RWPE2 (cell line): ENCODE measurements around the gene DLGAP3.

Experiments used
- ATAC-seq: fragments of 200-7000 bp; cut with Tn5 transposase; 3 replicates; pipeline ENCODE4 v1.9.1; 2021; ENCODE audit warnings: low read depth
- DNase-seq: peaks from one replicate; pipeline ENCODE4 v3.0.0-alpha.2; 2020; ENCODE audit warnings: low spot score
- H3K27ac ChIP-seq: fragments of 450-650 bp; 2 replicates; pipeline ENCODE4 v1.5.1; 2017; ENCODE audit warnings: mild to moderate bottlenecking; ENCODE audit not compliant: poor library complexity, severe bottlenecking
- H3K27me3 ChIP-seq: fragments of 250-450 bp; sonication (Bioruptor Pico); 2 replicates; pipeline ENCODE4 v1.5.1; 2021; ENCODE audit warnings: mild to moderate bottlenecking, moderate library complexity; ENCODE audit not compliant: insufficient read depth, poor library complexity, severe bottlenecking
- H3K36me3 ChIP-seq: fragments of 250-450 bp; sonication (Bioruptor Pico); 2 replicates; pipeline ENCODE4 v1.5.1; 2020; ENCODE audit warnings: low read depth, mild to moderate bottlenecking, moderate library complexity
- H3K4me1 ChIP-seq: fragments of 250-450 bp; sonication (Bioruptor Pico); 2 replicates; pipeline ENCODE4 v1.5.1; 2021; ENCODE audit warnings: mild to moderate bottlenecking, moderate library complexity; ENCODE audit not compliant: insufficient read depth, poor library complexity, severe bottlenecking
- H3K4me3 ChIP-seq: fragments of 250-450 bp; sonication (Bioruptor Pico); 2 replicates; pipeline ENCODE4 v1.5.1; 2021; ENCODE audit warnings: mild to moderate bottlenecking, moderate library complexity; ENCODE audit not compliant: severe bottlenecking
- H3K9me3 ChIP-seq: fragments of 250-450 bp; sonication (Bioruptor Pico); 2 replicates; pipeline ENCODE4 v1.5.1; 2021; ENCODE audit warnings: mild to moderate bottlenecking, moderate library complexity; ENCODE audit not compliant: severe bottlenecking
- TF ChIP-seq, protein P1 (sequence below): fragments of 450-650 bp; IDR thresholded peaks from one replicate; pipeline ENCODE4 v1.5.1; 2017; ENCODE audit warnings: mild to moderate bottlenecking, moderate library complexity; ENCODE audit not compliant: poor library complexity, severe bottlenecking

The DLGAP3 gene

DNA sequence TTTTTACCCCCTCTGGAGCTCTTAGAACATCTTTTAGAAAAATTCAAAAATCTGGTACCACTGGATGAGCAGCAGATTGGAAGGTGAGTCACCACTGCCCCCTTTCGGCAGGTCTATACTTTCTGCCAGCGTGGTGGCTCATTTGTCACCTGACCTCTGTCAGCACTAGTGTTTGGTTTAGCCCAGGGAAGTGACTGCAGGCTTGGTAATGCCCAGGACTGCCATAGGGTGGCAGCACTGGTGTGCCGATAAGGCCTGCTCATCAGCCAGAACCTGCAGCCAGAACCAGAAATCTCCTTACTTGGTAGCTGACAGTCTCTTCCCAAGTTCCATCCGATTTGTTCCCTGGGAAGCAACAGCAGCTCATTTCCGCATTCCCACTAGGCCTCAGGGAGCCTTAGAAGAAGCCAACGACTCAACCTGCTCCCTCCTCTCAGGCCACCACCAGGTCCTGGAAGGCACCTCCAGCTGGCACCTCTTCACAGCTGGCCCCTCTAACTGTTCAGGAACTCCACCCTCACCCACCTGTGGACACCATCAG lies 76.7 kb downstream of the DLGAP3 start:
- peak; percentile 80 for DNase-seq
- Histone ChIP-seq H3K9me3 (no peaks in the 10 kb centered on the region), H3K36me3 (peaks cover 55% of the 10 kb centered on the region), H3K4me3 (no peak overlapping the region), H3K27me3 (no peaks in the 10 kb centered on the region), H3K4me1 (peaks cover 7% of the 10 kb centered on the region), H3K27ac (no peak overlapping the region)
- peak; percentile 97 for ATAC-seq
- TF ChIP-seq, protein P1, sequence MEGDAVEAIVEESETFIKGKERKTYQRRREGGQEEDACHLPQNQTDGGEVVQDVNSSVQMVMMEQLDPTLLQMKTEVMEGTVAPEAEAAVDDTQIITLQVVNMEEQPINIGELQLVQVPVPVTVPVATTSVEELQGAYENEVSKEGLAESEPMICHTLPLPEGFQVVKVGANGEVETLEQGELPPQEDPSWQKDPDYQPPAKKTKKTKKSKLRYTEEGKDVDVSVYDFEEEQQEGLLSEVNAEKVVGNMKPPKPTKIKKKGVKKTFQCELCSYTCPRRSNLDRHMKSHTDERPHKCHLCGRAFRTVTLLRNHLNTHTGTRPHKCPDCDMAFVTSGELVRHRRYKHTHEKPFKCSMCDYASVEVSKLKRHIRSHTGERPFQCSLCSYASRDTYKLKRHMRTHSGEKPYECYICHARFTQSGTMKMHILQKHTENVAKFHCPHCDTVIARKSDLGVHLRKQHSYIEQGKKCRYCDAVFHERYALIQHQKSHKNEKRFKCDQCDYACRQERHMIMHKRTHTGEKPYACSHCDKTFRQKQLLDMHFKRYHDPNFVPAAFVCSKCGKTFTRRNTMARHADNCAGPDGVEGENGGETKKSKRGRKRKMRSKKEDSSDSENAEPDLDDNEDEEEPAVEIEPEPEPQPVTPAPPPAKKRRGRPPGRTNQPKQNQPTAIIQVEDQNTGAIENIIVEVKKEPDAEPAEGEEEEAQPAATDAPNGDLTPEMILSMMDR, result peak; percentile 94

DNA sequence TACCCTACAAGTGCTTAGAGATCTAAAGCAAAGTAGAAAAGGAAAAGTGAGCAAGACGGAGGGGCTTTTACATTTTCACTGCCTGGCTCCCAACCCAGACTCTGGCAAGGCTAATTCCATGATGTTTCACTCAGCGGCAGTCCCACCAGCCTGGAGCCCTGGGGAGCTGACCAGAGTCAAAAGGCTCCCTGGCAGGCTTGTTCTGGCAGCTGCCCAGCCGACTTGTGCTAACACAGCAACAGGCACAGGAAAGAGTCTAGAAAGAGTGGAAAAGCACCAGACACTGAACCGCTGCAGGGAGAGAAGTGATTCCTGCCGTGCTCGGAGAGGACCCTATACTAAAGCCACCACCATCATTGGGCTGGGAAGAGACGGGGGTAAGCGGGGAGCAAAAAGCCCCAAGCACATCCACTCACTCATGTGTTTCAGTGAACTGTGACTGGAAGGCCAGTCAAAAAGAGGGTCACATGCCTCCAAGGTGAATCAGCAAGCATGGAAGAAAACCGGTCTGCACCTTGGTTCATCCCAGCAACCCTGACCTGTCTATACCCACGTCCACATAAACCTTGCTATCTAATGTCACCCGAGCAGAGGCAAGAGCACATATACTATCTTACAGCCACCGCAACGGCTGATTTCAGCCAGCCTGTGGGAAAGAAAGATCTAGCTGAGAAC lies 77.9 kb downstream of the DLGAP3 start:
- DNase-seq, result no peak
- Histone ChIP-seq H3K4me1 (peaks cover 7% of the 10 kb centered on the region), H3K27ac (peak overlapping the region; percentile 5), H3K36me3 (peaks cover 53% of the 10 kb centered on the region), H3K27me3 (no peaks in the 10 kb centered on the region), H3K9me3 (no peaks in the 10 kb centered on the region), H3K4me3 (no peak overlapping the region)
- ATAC-seq, result peak; percentile 30; the same call in 1 of the 3 replicates
- TF ChIP-seq, protein P1, result no peak

DNA sequence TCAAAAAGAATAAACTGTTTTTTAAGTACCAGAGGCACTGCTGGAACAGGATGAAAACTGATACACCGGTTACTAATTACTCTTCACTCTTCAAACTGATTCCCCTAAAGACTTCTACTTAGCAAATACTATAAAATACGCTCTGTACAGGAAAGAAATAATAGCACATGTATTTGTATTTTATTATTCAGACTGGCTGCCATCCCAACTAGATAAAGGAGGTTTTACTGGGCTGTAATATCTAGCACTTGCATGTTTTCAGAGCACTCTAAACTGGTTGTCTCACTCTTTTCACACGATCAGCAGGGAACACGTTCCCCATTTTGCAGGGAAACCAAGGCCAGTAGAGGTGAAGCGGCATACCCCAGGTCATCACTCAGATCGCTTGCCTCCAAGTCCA lies 79.1 kb downstream of the DLGAP3 start:
- no peaks in the 10 kb centered on the region for H3K27me3 ChIP-seq
- TF ChIP-seq, protein P1, result no peak
- no peak overlapping the region for H3K4me3 ChIP-seq
- ATAC-seq, result no peak
- H3K9me3 ChIP-seq, result no peaks in the 10 kb centered on the region
- H3K27ac ChIP-seq, result no peak overlapping the region
- peaks cover 7% of the 10 kb centered on the region for H3K4me1 ChIP-seq
- peaks cover 41% of the 10 kb centered on the region for H3K36me3 ChIP-seq
- DNase-seq, result no peak

DNA sequence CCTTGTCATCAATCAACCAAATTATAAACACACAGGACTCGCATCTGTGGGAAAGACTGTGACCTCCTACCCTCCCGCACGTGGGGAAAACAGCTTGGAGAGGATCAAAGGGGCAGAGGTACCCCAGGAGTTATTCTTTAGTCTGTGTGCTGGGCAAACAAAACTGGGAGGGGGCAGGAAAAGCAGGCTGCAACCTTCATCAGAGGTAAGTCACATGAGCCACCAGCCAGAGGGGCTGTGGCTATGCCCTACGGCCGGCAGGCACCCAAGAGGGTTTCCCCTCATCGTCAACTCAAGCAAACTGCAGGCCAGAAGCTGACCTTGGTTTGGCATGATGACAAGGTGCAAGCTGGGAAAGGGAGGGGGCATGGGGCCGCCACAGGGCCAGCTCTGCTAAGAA lies 82.4 kb downstream of the DLGAP3 start:
- DNase-seq (no peak), ATAC-seq (no peak)
- Histone ChIP-seq H3K9me3 (no peaks in the 10 kb centered on the region), H3K27ac (no peak overlapping the region), H3K4me3 (no peak overlapping the region), H3K36me3 (peaks cover 19% of the 10 kb centered on the region), H3K27me3 (no peaks in the 10 kb centered on the region), H3K4me1 (peaks cover 7% of the 10 kb centered on the region)
- TF ChIP-seq, protein P1, result no peak

DNA sequence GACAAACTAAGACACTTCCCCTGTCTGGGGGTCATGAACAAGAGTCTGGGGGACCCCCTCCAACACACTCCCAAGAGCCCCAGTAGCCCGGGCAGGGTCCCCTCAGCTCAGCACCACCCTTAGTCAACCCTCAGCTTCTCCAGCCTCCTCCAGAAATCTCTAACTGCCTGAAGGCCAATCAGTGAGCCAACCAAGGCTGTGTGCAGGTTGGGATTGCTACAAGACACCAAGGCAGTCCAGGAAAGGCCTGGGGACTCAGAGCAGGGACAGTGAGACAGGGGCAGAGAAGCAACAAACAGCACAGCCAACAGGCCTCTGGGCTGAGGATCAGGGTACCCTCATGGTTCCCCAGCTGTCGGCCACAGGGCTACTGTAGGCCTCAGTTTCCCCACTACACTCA lies 83.2 kb downstream of the DLGAP3 start:
- Histone ChIP-seq H3K27me3 (no peaks in the 10 kb centered on the region), H3K27ac (no peak overlapping the region), H3K36me3 (peaks cover 13% of the 10 kb centered on the region), H3K4me1 (no peaks in the 10 kb centered on the region), H3K4me3 (no peak overlapping the region), H3K9me3 (no peaks in the 10 kb centered on the region)
- DNase-seq, result no peak
- ATAC-seq, result no peak
- TF ChIP-seq, protein P1, result no peak
